HG02798 (cell line): ENCODE measurements around the gene MLNR.

Experiments used
- ATAC-seq: cut with Tn5 transposase; IDR thresholded peaks from one replicate; pipeline ENCODE4 v1.9.1; 2021; ENCODE audit warnings: mild to moderate bottlenecking; ENCODE audit not compliant: unreplicated experiment, poor library complexity

The MLNR gene

DNA sequence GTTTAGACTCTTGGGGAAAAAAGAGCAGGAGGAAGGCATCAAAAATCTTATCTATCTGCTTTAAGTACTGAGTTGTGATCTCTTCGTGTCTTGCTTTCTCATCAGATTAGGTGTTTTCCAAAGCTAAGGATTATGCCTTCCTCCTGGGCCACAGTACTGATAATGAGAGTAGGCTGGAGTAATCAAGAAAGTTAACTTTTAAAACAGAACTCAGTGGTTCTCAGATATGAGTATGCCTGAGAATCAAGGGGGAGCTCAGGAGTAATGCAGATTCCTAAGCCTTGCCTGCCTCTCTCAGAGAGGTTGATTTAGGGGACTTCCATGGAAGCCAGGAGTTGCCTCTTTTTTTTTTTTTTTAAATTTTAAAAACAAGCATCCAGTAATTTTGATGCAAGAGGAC, 51.1 kb downstream of the MLNR start:
- no peak for ATAC-seq
